Measurements from ENCODE around the gene ARL8A.

ARL8A gene

GRCh38 chr1:202104073-202104472 is 40.5 kb downstream of the ARL8A start:
- CTCF ChIA-PET, result interaction anchor here (1.2 kb wide), 1 partner anchor 14 kb away, joined by 4 read pairs; no protein-coding TSS in a partner anchor
- TF ChIP-seq CTCF (IDR thresholded peaks at IDR 0.05; ENCODE audit: control extremely low read depth, extremely low read depth, low read depth, missing control alignments), result no peak
- DNase-seq (ENCODE audit: extremely low spot score), result no peak
- POLR2A ChIA-PET, result no interaction called here

GRCh38 chr1:202101184-202101583 is 43.4 kb downstream of the ARL8A start:
- POLR2A ChIA-PET, result no interaction called here
- CTCF ChIA-PET, result interaction anchor here (1.1 to 1.3 kb wide), 2 partner anchors 12 to 205 kb away, joined by 3 to 4 read pairs; no protein-coding TSS in a partner anchor
- no peak for DNase-seq (ENCODE audit: extremely low spot score)
- no peak for TF ChIP-seq CTCF (IDR thresholded peaks at IDR 0.05; ENCODE audit: control extremely low read depth, extremely low read depth, low read depth, missing control alignments)

GRCh38 chr1:202093858-202094257 is 50.7 kb downstream of the ARL8A start:
- ChIA-PET CTCF (interaction anchor here (0.9 to 1.6 kb wide), 3 partner anchors 27 to 389 kb away, joined by 3 read pairs; no protein-coding TSS in a partner anchor), POLR2A (no interaction called here)
- DNase-seq (ENCODE audit: extremely low spot score), result no peak
- TF ChIP-seq CTCF (IDR thresholded peaks at IDR 0.05; ENCODE audit: control extremely low read depth, extremely low read depth, low read depth, missing control alignments), result no peak

GRCh38 chr1:202090994-202091393 is 53.5 kb downstream of the ARL8A start:
- POLR2A ChIA-PET, result no interaction called here
- no peak for DNase-seq (ENCODE audit: extremely low spot score)
- CTCF ChIA-PET, result interaction anchor here (1.2 kb wide), 1 partner anchor 15 kb away, joined by 3 read pairs; no protein-coding TSS in a partner anchor
- no peak for TF ChIP-seq CTCF (IDR thresholded peaks at IDR 0.05; ENCODE audit: control extremely low read depth, extremely low read depth, low read depth, missing control alignments)

- CTCF ChIA-PET, result interaction anchor here (0.9 kb wide), 1 partner anchor 11 kb away, joined by 4 read pairs; no protein-coding TSS in a partner anchor
- POLR2A ChIA-PET, result no interaction called here
- no peak for DNase-seq (ENCODE audit: extremely low spot score)
- TF ChIP-seq CTCF (IDR thresholded peaks at IDR 0.05; ENCODE audit: control extremely low read depth, extremely low read depth, low read depth, missing control alignments), result no peak
Observed at GRCh38 chr1:202088206-202088605, 56.3 kb downstream of the ARL8A start.

GRCh38 chr1:202086579-202087350 is 57.8 kb downstream of the ARL8A start:
- DNase-seq (ENCODE audit: extremely low spot score), result no peak
- no peak for TF ChIP-seq CTCF (IDR thresholded peaks at IDR 0.05; ENCODE audit: control extremely low read depth, extremely low read depth, low read depth, missing control alignments)
- POLR2A ChIA-PET, result no interaction called here
- CTCF ChIA-PET, result interaction anchor here (1.1 to 1.2 kb wide), 2 partner anchors 19 to 32 kb away, joined by 3 to 4 read pairs; no protein-coding TSS in a partner anchor
